Measurements from ENCODE around the gene SORBS1. TPM values are rescaled to one million over a fixed set of nuclear protein-coding genes. Genes with fewer than 3 reads are reported as not detected.

The SORBS1 gene
- total and polyA plus RNA-seq, 9 of the 15 experiments (the other 6 are each of a cell fraction or from before 2014, with no cell fraction given) = 2.0 to 13.3 (median 6.5) TPM

DNA sequence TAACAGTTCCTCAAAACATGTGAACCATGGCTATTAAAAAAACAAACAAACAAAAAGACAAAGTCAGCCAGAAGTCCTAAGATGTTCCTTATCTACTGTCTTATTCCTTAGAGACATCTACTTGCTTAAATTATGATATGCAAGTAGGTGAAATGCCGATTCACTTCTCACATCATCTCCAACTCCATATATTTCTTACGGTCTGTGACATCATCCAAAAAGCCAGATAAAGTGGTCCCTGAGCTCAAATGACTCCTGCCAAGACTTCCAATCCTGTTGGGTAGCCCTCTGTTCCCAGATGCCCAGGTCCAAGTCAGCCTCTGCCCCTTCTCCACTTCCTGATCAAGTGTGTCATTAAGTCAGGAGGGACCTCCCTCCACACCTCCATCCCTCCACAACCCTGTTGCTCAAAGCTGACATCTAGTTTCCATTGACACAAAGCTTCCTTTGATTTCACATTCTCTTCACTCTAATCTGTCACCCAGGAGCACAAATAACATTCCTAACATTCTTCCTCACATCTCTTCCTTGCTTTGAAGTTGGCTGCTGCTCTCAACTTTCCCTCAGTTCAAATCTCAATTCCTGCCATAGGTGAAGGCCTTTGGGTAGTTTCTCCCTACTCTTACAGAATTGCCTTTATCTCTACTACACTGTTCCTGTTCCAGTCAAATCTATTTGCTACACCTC, 214.3 kb downstream of the SORBS1 start (continued):
- TF ChIP-seq PHF20 (IDR thresholded peaks at IDR 0.05; ENCODE audit: partially characterized antibody) = no peak
- no peak for TF ChIP-seq ILF3 (IDR thresholded peaks at IDR 0.05; ENCODE audit: borderline replicate concordance)
- no peak for TF ChIP-seq KAT7 (CRISPR knock-in tag; IDR thresholded peaks at IDR 0.05; ENCODE audit: borderline replicate concordance)
- TF ChIP-seq ZNF699 (CRISPR knock-in tag; IDR thresholded peaks at IDR 0.05; ENCODE audit: insufficient replicate concordance) = no peak
- TF ChIP-seq RBM14 (IDR thresholded peaks at IDR 0.05; ENCODE audit: borderline replicate concordance, insufficient read depth, low read depth, low read length) = no peak

DNA sequence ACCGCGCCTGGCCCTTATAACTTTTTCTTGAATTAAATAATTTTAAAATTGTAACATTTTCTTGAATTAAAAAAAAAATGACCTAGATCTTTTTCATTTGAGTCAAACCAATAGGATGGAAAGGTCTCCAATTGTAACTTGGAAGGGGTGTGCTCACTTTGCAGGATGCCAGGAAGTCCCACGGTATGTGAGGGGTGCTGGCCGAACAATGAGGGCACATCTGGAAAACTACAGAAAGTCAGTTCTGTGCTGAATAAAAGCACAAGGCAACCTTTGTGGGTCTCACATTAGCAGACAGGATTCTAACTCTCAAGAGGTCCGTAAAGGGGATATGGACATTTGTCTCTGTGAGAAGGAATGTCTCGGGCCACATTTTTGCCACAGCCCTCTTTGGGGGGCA, 217.6 kb downstream of the SORBS1 start:
- Histone ChIP-seq H3K9me1 (ENCODE audit: control insufficient read depth, insufficient read depth, low read length) (no peaks in the 10 kb centered on the region), H2AFZ (ENCODE audit: low read depth, low read length) (no peak overlapping the region), H3K9me3 (replicated peaks; ENCODE audit: control insufficient read depth, insufficient read depth, low read depth, low read length) (no peaks in the 10 kb centered on the region), H3K27ac (ENCODE audit: extremely low read depth, low read depth, low read length) (no peak overlapping the region), H3K9ac (ENCODE audit: insufficient read depth in 1 of 2, low read depth in 2 of 2, low read length in 2 of 2) (no peak overlapping the region), H4K20me1 (replicated peaks; ENCODE audit: control insufficient read depth, insufficient read depth, low read length) (no peaks in the 10 kb centered on the region), H3K4me3 (no peak overlapping the region), H3K27me3 (ENCODE audit: control insufficient read depth in 2 of 2, insufficient read depth in 2 of 2, low read length in 2 of 2) (no peaks in the 10 kb centered on the region; a peak in 1 of 5 replicates), H3K36me3 (ENCODE audit: control insufficient read depth, insufficient read depth, low read length) (no peaks in the 10 kb centered on the region; the same call in 2 of the 3 replicates), H3K4me2 (ENCODE audit: insufficient read depth, low read length) (no peak overlapping the region), H3K79me2 (ENCODE audit: control insufficient read depth, insufficient read depth, low read length) (no peaks in the 10 kb centered on the region), H3K4me1 (replicated peaks in 1 of 2; ENCODE audit: control insufficient read depth in 2 of 2, insufficient read depth in 2 of 2, low read length in 2 of 2) (no peaks in the 10 kb centered on the region; a peak in 1 of 5 replicates)
- no peak for TF ChIP-seq BRCA1 (IDR thresholded peaks at IDR 0.05)
- TF ChIP-seq BRCA1 (CRISPR knock-in tag; IDR thresholded peaks at IDR 0.05) = no peak
- no peak for TF ChIP-seq ZNF76 (CRISPR knock-in tag; IDR thresholded peaks at IDR 0.05; ENCODE audit: borderline replicate concordance)
- TF ChIP-seq ADNP (tag; IDR thresholded peaks at IDR 0.05) = no peak
- TF ChIP-seq PHTF2 (CRISPR knock-in tag; IDR thresholded peaks at IDR 0.05) = no peak
- ChIA-PET POLR2A (no interaction called here), CTCF (ENCODE audit: low intra/inter-chr PET ratio) (no interaction called here)
- no peak for ATAC-seq
- FAIRE-seq = no peak
- no peak for DNase-seq (ENCODE audit: extremely low read depth in 1 of 4, low spot score in 3 of 4)
- no TSS peak for BruUV-seq (replicated peaks)
- in situ Hi-C loops (cut with MboI) = no loop called here
- intact Hi-C loops (cut with micrococcal nuclease) = no loop called here
- 97% methylated on average over 6 of the region's 6 CpGs for WGBS (ENCODE audit: insufficient coverage, low coverage, missing lambda C conversion rate)
